Caco-2 (cell line): ENCODE results near the gene BPIFA3. TPM values are rescaled to one million over a fixed set of nuclear protein-coding genes. Genes with fewer than 3 reads are reported as not detected.
A peak's percentile ranks its signal among the peaks of the same experiment; 100 is the strongest.

Experiments used
- BruUV-seq: library from RNA; stranded (reverse); fragments of 400-500 nt; replicated peaks from 2 replicates; lab custom pipeline; 2021; lab: Mats Ljungman, UMichigan
- CTCF ChIA-PET: fragments of 300-600 bp; sonication (Branson Sonifier 250); formaldehyde crosslinking; loops from one replicate; lab custom pipeline; 2022; ENCODE audit warnings: antibody characterized with exemption; lab: Charles Lee
- POLR2A ChIA-PET: fragments of 300-600 bp; sonication (Branson Sonifier 250); formaldehyde crosslinking; loops from one replicate; lab custom pipeline; 2022; ENCODE audit warnings: antibody characterized with exemption; lab: Charles Lee
- DNase-seq, 2 experiments: peaks; one replicate each; pipeline versions ENCODE4 v3.0.0 to v3.0.0-alpha.2; 2020 to 2022
- H3K27me3 ChIP-seq: replicated peaks from 2 replicates; pipeline ENCODE4 v1.6.0; 2011; ENCODE audit warnings: low read length; ENCODE audit not compliant: control insufficient read depth, insufficient read depth
- H3K36me3 ChIP-seq: 2 replicates; pipeline ENCODE4 v1.5.1; 2011; ENCODE audit warnings: low read length; ENCODE audit not compliant: control insufficient read depth, insufficient read depth
- H3K4me1 ChIP-seq: fragments of 250-450 bp; sonication (Bioruptor Pico); 2 replicates; pipeline ENCODE4 v1.5.1; 2020; ENCODE audit warnings: mild to moderate bottlenecking
- H3K4me3 ChIP-seq: 2 replicates; pipeline ENCODE4 v1.5.1; 2011; ENCODE audit warnings: low read depth, mild to moderate bottlenecking, control low read depth, low read length
- H3K9me3 ChIP-seq: fragments of 250-450 bp; sonication (Bioruptor Pico); 2 replicates; pipeline ENCODE4 v1.5.1; 2020; ENCODE audit warnings: mild to moderate bottlenecking, moderate library complexity
- H3K27ac Mint-ChIP-seq: one replicate; pipeline ENCODE4 v1.8.0; 2022; ENCODE audit warnings: mixed read lengths; ENCODE audit not compliant: unreplicated experiment
- H3K27me3 Mint-ChIP-seq: one replicate; pipeline ENCODE4 v1.8.0; 2022; ENCODE audit warnings: mixed read lengths; ENCODE audit not compliant: insufficient read depth, unreplicated experiment
- H3K36me3 Mint-ChIP-seq: one replicate; pipeline ENCODE4 v1.8.0; 2022; ENCODE audit warnings: mild to moderate bottlenecking, mixed read lengths; ENCODE audit not compliant: insufficient read depth, unreplicated experiment
- H3K4me1 Mint-ChIP-seq: one replicate; pipeline ENCODE4 v1.8.0; 2022; ENCODE audit warnings: low read depth, mixed read lengths; ENCODE audit not compliant: unreplicated experiment
- H3K4me3 Mint-ChIP-seq: one replicate; pipeline ENCODE4 v1.8.0; 2022; ENCODE audit warnings: mild to moderate bottlenecking, moderate library complexity, mixed read lengths; ENCODE audit not compliant: unreplicated experiment
- H3K9me3 Mint-ChIP-seq: one replicate; pipeline ENCODE4 v1.8.0; 2022; ENCODE audit warnings: mixed read lengths; ENCODE audit not compliant: unreplicated experiment
- CTCF ChIP-seq, 2 experiments: fragments of 200-600 bp in 1 of 2; IDR thresholded peaks; 1 replicate in 1 of 2; 2 replicates in 1 of 2; pipeline versions ENCODE4 v1.5.1 to v1.8.0; 2011 to 2022; ENCODE audit warnings: antibody characterized with exemption in 1 of 2, control low read depth in 1 of 2, inconsistent platforms in 1 of 2, low read depth in 1 of 2, low read length in 1 of 2, mild to moderate bottlenecking in 1 of 2, moderate library complexity in 1 of 2; ENCODE audit not compliant: insufficient read depth in 1 of 2, severe bottlenecking in 1 of 2, unreplicated experiment in 1 of 2
- intact Hi-C: fragments of 100-400 bp; cut with micrococcal nuclease; formaldehyde crosslinking; loops from one replicate; pipeline ENCODE4 v1.10.0; 2022; ENCODE audit not compliant: unreplicated experiment
- total RNA-seq: library from RNA; stranded (reverse); gene quantifications from 2 replicates; pipeline ENCODE4 v1.2.3, GENCODE V29; 2022

Gene BPIFA3
- total RNA-seq, 1 experiment from 2014 or later, result not detected

- intact Hi-C loops, result no loop called here
- no peak overlapping the region for H3K4me3 Mint-ChIP-seq
- CTCF ChIA-PET, result interaction anchor here (0.6 kb wide), 1 partner anchor 183 kb away, joined by 3 read pairs; no protein-coding TSS in a partner anchor
- POLR2A ChIA-PET, result no interaction called here
- H3K27ac Mint-ChIP-seq, result no peak overlapping the region
- peaks cover 6% of the 10 kb centered on the region for H3K27me3 ChIP-seq
- BruUV-seq, result no TSS peak
- TF ChIP-seq CTCF (IDR thresholded peaks at IDR 0.05; ENCODE audit: insufficient read depth in 1 of 2, low read depth in 1 of 2, low read length in 1 of 2, severe bottlenecking in 1 of 2, unreplicated experiment in 1 of 2), result no peak
- peaks cover 32% of the 10 kb centered on the region for H3K27me3 Mint-ChIP-seq
- H3K4me1 Mint-ChIP-seq, result no peaks in the 10 kb centered on the region
- H3K9me3 Mint-ChIP-seq, result no peaks in the 10 kb centered on the region
- no peaks in the 10 kb centered on the region for H3K36me3 Mint-ChIP-seq
- no peaks in the 10 kb centered on the region for H3K36me3 ChIP-seq
- no peak for DNase-seq
- H3K4me1 ChIP-seq, result no peaks in the 10 kb centered on the region
- no peak overlapping the region for H3K4me3 ChIP-seq
- H3K9me3 ChIP-seq, result no peaks in the 10 kb centered on the region
These were observed 12.7 kb downstream of the BPIFA3 start for GRCh38 chr20:33229843-33230242.

- no peaks in the 10 kb centered on the region for H3K4me1 Mint-ChIP-seq
- ChIA-PET POLR2A (no interaction called here), CTCF (interaction anchor here (0.9 kb wide), 1 partner anchor 9 kb away, joined by 3 read pairs; no protein-coding TSS in a partner anchor)
- no peak for TF ChIP-seq CTCF (IDR thresholded peaks at IDR 0.05; ENCODE audit: insufficient read depth in 1 of 2, low read depth in 1 of 2, low read length in 1 of 2, severe bottlenecking in 1 of 2, unreplicated experiment in 1 of 2)
- no peaks in the 10 kb centered on the region for H3K36me3 Mint-ChIP-seq
- no TSS peak for BruUV-seq
- no peaks in the 10 kb centered on the region for H3K4me1 ChIP-seq
- H3K36me3 ChIP-seq, result no peaks in the 10 kb centered on the region
- no peaks in the 10 kb centered on the region for H3K9me3 Mint-ChIP-seq
- H3K27ac Mint-ChIP-seq, result no peak overlapping the region
- intact Hi-C loops, result no loop called here
- peak in 1 of 2 experiments; percentile 25 for DNase-seq
- H3K4me3 Mint-ChIP-seq, result no peak overlapping the region
- no peak overlapping the region for H3K4me3 ChIP-seq
- peaks cover 6% of the 10 kb centered on the region for H3K27me3 ChIP-seq
- no peaks in the 10 kb centered on the region for H3K9me3 ChIP-seq
- H3K27me3 Mint-ChIP-seq, result peaks cover 24% of the 10 kb centered on the region
These were observed 14.1 kb downstream of the BPIFA3 start for GRCh38 chr20:33231237-33231636.

GRCh38 chr20:33232486-33233072 lies 15.4 kb downstream of the BPIFA3 start:
- no peaks in the 10 kb centered on the region for H3K9me3 ChIP-seq
- H3K27me3 Mint-ChIP-seq, result peaks cover 30% of the 10 kb centered on the region
- no peaks in the 10 kb centered on the region for H3K36me3 Mint-ChIP-seq
- intact Hi-C loops, result no loop called here
- no peak for TF ChIP-seq CTCF (IDR thresholded peaks at IDR 0.05; ENCODE audit: insufficient read depth in 1 of 2, low read depth in 1 of 2, low read length in 1 of 2, severe bottlenecking in 1 of 2, unreplicated experiment in 1 of 2)
- peaks cover 8% of the 10 kb centered on the region for H3K27me3 ChIP-seq
- H3K4me3 Mint-ChIP-seq, result no peak overlapping the region
- H3K9me3 Mint-ChIP-seq, result no peaks in the 10 kb centered on the region
- no TSS peak for BruUV-seq
- DNase-seq, result peak in 1 of 2 experiments; percentile 26
- H3K4me3 ChIP-seq, result no peak overlapping the region
- CTCF ChIA-PET, result interaction anchor here (0.7 kb wide), 1 partner anchor 78 kb away, joined by 8 read pairs; no protein-coding TSS in a partner anchor
- POLR2A ChIA-PET, result no interaction called here
- no peak overlapping the region for H3K27ac Mint-ChIP-seq
- no peaks in the 10 kb centered on the region for H3K4me1 ChIP-seq
- H3K36me3 ChIP-seq, result no peaks in the 10 kb centered on the region
- no peaks in the 10 kb centered on the region for H3K4me1 Mint-ChIP-seq
